Mesodermal cell (in vitro differentiated cells): Measurements from ENCODE around the gene SHISA9.

Experiments used
- H3K27ac ChIP-seq: 2 replicates; pipeline ENCODE4 v1.7.0; 2013; ENCODE audit warnings: mild to moderate bottlenecking, low read depth, low read length, moderate library complexity; ENCODE audit not compliant: severe bottlenecking
- H3K36me3 ChIP-seq: 2 replicates; pipeline ENCODE4 v1.7.1; 2013; ENCODE audit warnings: mild to moderate bottlenecking, low read length, moderate library complexity; ENCODE audit not compliant: control insufficient read depth, insufficient read depth
- H3K4me1 ChIP-seq: one replicate; pipeline ENCODE4 v1.7.1; 2013; ENCODE audit warnings: mild to moderate bottlenecking, low read length; ENCODE audit not compliant: insufficient read depth, control insufficient read depth, poor library complexity, severe bottlenecking
- H3K4me3 ChIP-seq: 2 replicates; pipeline ENCODE4 v1.7.0; 2013; ENCODE audit warnings: low read length, control low read depth, mild to moderate bottlenecking; ENCODE audit not compliant: insufficient read depth, poor library complexity, severe bottlenecking; ENCODE audit errors: extremely low read depth
- H3K9me3 ChIP-seq: 2 replicates; pipeline ENCODE4 v1.7.1; 2013; ENCODE audit warnings: mild to moderate bottlenecking, low read length, moderate library complexity; ENCODE audit not compliant: control insufficient read depth
- WGBS, 2 experiments: methylation state at CpG; one replicate each; pipeline ENCODE4 v1.1.5; 2013; ENCODE audit warnings: missing lambda C conversion rate in 2 of 2; ENCODE audit not compliant: insufficient coverage in 2 of 2; 5-methylcytosine and 5-hydroxymethylcytosine counted together

The SHISA9 gene

DNA sequence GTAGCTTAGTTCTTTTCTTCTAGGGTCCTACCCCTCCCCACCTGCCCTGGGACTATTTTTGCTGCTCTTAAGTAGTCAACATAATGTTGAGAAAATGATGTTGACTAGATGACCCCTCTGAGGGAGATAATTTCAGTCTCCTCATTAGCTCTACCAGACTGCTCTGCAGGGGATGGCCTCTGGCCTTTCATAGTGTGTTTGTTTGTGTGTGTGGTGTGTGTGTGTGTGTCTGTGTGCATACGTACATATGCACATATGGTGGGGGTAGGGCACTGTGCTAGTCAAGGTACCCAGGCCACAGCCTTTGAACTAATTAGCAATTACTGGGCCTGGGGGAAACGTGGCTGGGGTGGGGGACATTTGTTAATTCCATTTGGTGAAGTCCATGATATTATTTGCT, 254.0 kb downstream of the SHISA9 start:
- H3K27ac ChIP-seq: no peak overlapping the region
- no peak overlapping the region for H3K4me3 ChIP-seq
- no peaks in the 10 kb centered on the region for H3K36me3 ChIP-seq
- H3K4me1 ChIP-seq: peaks cover 14% of the 10 kb centered on the region
- no peaks in the 10 kb centered on the region for H3K9me3 ChIP-seq
- no CpG with 5 or more reads among the region's 2 CpGs for WGBS, 2 experiments

DNA sequence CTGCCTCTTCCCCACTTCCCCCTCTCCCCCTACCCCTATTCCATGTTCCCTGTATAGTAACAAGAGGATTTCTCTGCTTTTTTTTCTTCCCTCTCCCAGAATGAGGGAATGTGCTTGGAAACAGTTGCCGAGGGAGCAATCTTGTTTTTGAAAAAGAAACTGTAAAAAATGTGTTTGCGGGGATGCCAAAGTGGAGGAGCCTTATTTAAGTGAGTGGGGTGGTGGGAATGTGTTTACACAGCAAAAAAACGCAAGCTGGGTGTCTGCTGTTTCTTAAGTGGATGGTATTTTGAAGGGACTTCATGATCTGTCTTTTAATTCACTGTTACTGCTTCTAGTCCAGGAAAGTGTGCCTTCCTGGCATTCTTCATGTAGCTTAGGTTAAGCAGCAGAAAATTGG, 254.4 kb downstream of the SHISA9 start:
- Histone ChIP-seq H3K4me3 (no peak overlapping the region), H3K9me3 (no peaks in the 10 kb centered on the region), H3K4me1 (peaks cover 14% of the 10 kb centered on the region), H3K27ac (no peak overlapping the region), H3K36me3 (no peaks in the 10 kb centered on the region)
- WGBS, 2 experiments: 71 to 75% methylated on average over 2 of the region's 3 CpGs

DNA sequence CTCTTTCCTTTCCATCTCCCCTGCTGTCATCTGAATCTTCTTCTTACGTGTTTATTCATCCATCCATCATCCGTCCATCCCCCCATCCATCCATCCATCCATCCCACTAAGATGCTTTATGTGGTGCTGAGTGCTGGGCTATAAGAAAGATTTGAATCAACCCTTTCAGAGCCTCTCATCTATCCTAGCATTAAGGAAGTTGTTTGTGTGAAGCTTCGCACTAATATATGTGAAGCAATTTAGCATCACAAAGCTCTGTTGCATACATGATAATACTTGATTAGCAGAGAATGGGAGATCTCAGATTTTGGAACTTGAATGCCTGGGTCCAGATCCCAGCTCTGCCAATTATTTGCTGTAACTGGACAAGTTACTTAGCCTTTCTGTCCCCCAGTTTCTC, 255.7 kb downstream of the SHISA9 start:
- WGBS, 2 experiments: 100% methylated on average over 1 of the region's 3 CpGs; no CpG with 5 or more reads in 1 of the 2 experiments
- H3K9me3 ChIP-seq: no peaks in the 10 kb centered on the region

DNA sequence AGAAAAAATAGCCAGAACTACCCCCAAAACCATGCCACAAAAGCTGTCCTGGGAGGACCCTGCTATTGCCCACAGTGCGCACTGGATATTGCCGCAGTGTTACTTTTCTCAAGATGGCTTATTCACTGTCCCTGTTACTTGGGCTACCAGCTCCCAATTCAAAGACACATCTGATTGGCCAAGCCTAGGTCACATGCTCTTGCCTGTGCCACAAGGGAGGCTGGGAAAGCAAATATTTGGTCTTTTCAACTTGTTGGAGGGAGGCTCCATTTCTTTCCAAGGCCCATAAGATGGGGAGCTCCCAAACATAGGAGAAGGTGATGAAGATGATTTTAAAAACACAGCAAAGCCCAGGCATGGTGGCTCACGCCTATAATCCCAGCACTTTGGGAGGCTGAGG, 257.0 kb downstream of the SHISA9 start:
- WGBS, 2 experiments: 96 to 97% methylated on average over 3 of the region's 3 CpGs
- Histone ChIP-seq H3K4me1 (peaks cover 14% of the 10 kb centered on the region), H3K36me3 (no peaks in the 10 kb centered on the region), H3K27ac (no peak overlapping the region), H3K4me3 (no peak overlapping the region), H3K9me3 (no peaks in the 10 kb centered on the region)

More for the DNA sequence above, 255.7 kb downstream of the SHISA9 start:
- H3K4me1 ChIP-seq: peaks cover 14% of the 10 kb centered on the region
- H3K4me3 ChIP-seq: no peak overlapping the region
- H3K27ac ChIP-seq: no peak overlapping the region
- no peaks in the 10 kb centered on the region for H3K36me3 ChIP-seq

DNA sequence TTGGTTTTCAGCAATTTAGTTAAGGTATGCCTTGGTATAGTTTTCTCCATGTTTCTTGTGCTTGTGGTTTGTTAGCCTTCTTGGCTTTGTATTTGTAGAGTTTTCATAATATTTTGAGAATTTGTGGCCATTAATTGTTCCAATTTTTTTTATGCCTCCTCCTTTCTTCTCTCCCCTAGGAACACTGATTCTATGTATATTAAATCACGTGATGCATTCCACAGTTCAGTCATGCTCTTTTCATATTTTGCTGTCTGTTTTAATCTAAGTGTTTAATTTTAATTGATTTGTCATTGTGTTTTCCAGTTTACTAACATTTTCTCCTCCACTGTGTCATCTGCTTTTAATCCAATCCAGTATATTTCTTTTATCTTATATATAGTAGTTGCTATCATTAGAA, 263.6 kb downstream of the SHISA9 start:
- no CpG with 5 or more reads among the region's 1 CpG for WGBS, 2 experiments
- Histone ChIP-seq H3K36me3 (no peaks in the 10 kb centered on the region), H3K4me3 (no peak overlapping the region), H3K4me1 (no peaks in the 10 kb centered on the region), H3K27ac (no peak overlapping the region), H3K9me3 (peaks cover 3% of the 10 kb centered on the region)

DNA sequence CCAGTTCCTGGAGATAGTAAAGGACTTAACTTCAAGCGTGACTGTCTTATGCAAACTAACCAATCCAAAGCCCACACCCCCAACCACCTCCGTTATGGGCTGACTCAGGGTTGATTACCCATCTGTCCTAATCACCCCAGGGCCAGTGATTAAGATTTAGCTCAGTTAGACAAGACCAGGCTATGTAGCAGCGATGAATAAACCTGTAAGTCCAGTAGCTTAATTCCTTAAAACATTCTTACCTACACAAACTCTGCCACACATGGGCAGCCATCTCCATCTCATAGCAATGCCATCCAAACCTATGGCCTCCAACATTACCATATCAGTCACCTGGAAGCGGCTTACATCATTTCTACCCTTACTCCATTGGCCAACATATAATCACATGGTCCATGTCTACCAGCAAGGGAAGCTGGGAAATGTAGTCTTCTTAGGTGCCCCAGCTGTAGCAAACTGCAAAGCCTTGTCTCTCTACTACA, 266.7 kb downstream of the SHISA9 start:
- H3K4me1 ChIP-seq: no peaks in the 10 kb centered on the region
- 89 to 100% methylated on average over 1 to 3 of the region's 4 CpGs for WGBS, 2 experiments
- H3K4me3 ChIP-seq: no peak overlapping the region
- no peak overlapping the region for H3K27ac ChIP-seq
- peaks cover 3% of the 10 kb centered on the region for H3K9me3 ChIP-seq
- no peaks in the 10 kb centered on the region for H3K36me3 ChIP-seq

DNA sequence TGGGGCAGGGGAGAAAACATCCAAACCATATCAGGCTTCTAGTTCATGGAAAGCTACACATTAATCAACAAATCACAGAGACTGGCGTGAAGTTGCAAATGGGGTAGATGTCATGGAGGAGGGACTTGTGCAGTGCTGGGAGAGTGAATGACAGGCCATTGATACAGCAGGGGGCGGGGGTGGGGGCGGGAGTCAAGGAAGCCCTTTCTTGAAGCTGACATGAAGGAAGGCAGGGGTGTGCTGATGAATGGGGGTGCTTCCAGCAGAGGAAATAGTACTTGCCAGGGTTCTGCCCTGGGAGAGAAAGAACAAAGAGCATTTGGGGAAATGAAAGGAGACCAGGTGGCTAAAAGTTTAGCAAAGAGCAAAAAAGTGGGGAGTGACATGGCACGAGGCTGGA, 269.9 kb downstream of the SHISA9 start:
- peaks cover 2% of the 10 kb centered on the region for H3K4me1 ChIP-seq
- 52 to 68% methylated on average over 3 to 4 of the region's 4 CpGs for WGBS, 2 experiments
- no peaks in the 10 kb centered on the region for H3K9me3 ChIP-seq
- H3K27ac ChIP-seq: no peak overlapping the region
- H3K4me3 ChIP-seq: no peak overlapping the region
- no peaks in the 10 kb centered on the region for H3K36me3 ChIP-seq

DNA sequence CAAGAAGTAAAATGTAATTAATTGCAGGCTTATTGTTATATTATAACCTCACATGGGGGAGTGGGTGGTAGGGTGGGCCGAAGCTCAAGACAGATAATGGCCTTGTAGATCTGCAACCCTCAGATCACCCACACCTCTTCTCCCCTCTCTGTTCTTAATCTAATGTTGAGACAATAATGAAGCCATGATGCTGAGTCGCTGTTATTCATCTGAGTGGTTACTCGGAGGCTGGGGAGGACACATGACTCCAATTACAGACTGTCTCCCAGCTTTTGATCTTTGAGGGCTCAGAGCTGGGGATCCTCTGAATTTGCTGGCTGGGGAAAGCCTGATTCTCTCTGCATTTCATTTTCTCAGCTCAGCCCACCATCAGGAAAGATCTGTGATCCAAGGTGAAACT, 275.3 kb downstream of the SHISA9 start:
- Histone ChIP-seq H3K36me3 (no peaks in the 10 kb centered on the region), H3K4me1 (peaks cover 3% of the 10 kb centered on the region), H3K4me3 (no peak overlapping the region), H3K9me3 (no peaks in the 10 kb centered on the region), H3K27ac (no peak overlapping the region)
- 60% methylated on average over 2 of the region's 3 CpGs; no CpG with 5 or more reads in 1 of the 2 experiments for WGBS, 2 experiments

DNA sequence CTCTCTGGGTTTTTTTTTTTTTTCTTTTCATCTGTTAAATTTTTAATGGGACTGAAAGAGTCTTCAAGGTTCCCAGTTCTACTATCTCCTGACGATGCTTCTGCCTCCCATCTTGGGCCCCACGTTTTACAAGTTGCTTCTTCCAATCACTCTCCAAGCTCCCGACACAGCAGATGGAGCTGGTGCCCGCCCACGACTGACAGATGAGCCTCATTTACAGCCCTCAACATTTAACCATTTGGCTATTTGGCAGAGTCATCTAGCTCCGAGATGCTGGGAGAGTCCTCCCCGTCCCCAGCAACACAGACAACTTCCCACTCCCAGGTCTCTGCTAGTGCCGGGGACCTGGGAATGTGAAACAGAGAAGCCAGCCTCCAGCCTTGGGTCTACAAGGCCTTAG, 276.9 kb downstream of the SHISA9 start:
- 84 to 93% methylated on average over 6 to 7 of the region's 8 CpGs for WGBS, 2 experiments
- Histone ChIP-seq H3K4me1 (peaks cover 3% of the 10 kb centered on the region), H3K36me3 (no peaks in the 10 kb centered on the region), H3K9me3 (no peaks in the 10 kb centered on the region), H3K4me3 (no peak overlapping the region), H3K27ac (no peak overlapping the region)

DNA sequence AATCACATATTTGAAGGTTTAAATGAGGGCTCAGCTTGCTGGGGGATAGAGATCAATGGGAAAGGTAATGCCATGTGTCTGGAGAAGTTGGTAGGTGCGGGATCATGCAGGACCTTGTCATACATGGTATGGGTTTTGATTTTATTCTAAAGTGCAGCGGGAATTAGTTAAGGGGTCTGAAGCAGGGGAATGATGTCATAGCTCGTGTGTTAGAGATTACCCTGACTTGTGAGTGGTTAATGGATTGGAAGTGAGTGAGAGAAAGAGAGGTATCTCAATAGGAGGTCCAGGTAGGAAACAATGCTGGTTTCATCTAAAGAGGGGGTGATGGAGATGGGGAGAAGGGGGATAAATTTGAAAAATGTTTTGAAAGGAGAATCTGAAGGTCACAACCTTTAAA, 280.0 kb downstream of the SHISA9 start:
- H3K36me3 ChIP-seq: no peaks in the 10 kb centered on the region

DNA sequence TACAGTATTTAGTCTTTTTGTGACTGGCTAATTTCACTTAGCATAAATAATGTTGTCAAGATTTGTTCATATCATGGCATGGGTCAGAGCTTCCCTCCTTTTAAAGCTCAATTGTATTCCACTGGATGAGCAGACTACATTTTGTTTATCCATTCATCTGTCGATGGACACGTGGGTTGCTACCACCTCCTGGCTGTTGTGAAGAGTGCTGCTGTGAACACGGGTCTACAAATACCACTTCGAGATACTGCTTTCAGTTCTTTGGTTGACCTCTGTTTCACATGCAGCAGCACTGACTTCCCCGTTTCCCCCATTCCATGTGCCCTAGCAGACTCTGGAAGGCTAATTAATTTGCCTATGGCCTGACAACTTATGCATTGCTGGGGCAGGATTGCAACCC, 285.4 kb downstream of the SHISA9 start:
- Histone ChIP-seq H3K9me3 (no peaks in the 10 kb centered on the region), H3K36me3 (no peaks in the 10 kb centered on the region)
- 71 to 85% methylated on average over 5 of the region's 5 CpGs for WGBS, 2 experiments

More for the DNA sequence above, 280.0 kb downstream of the SHISA9 start:
- Histone ChIP-seq H3K4me3 (no peak overlapping the region), H3K9me3 (no peaks in the 10 kb centered on the region), H3K27ac (no peak overlapping the region), H3K4me1 (no peaks in the 10 kb centered on the region)
- WGBS, 2 experiments: 86 to 100% methylated on average over 1 to 3 of the region's 3 CpGs

More for the DNA sequence above, 285.4 kb downstream of the SHISA9 start:
- Histone ChIP-seq H3K4me1 (no peaks in the 10 kb centered on the region), H3K27ac (no peak overlapping the region), H3K4me3 (no peak overlapping the region)
